Measurements from ENCODE around the gene TNF.

Gene TNF

DNA sequence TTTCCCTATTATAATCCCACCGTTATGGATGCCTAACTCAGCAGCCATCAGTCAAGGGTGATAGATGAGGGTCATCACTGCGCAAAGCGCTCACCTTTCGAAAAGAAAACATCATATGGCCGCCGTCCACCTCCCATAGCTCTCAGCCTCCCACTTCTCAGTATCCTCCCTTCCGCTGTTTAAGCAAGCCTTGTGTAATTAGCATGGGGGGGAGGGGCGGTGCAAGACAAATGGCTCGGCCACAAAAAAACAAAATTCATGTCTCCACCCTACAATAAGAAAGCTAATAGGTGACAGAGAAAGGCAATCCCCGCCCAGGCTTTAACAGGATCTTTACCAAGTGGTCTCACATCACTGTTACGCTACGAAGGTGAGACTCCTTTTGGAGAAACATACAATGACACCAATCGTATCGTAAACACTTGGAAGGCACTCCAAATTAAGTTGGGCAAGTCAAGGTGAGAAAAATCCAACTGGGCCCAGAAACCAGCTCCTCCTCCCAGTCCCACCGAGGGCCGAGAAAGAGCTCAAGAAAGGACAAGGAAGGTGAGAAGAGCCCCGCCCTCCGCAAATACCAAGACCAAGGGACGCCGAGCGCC lies 34.2 kb upstream of the TNF start:
- DNase-seq (ENCODE audit: low read depth), result peak; percentile 89
- H3K4me3 ChIP-seq (ENCODE audit: low read depth, low read length), result peak overlapping the region; percentile 92
- TF ChIP-seq, protein P1, sequence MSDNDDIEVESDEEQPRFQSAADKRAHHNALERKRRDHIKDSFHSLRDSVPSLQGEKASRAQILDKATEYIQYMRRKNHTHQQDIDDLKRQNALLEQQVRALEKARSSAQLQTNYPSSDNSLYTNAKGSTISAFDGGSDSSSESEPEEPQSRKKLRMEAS (IDR thresholded peaks at IDR 0.05; ENCODE audit: low read depth, low read length), result no peak
- TF ChIP-seq, protein P2, sequence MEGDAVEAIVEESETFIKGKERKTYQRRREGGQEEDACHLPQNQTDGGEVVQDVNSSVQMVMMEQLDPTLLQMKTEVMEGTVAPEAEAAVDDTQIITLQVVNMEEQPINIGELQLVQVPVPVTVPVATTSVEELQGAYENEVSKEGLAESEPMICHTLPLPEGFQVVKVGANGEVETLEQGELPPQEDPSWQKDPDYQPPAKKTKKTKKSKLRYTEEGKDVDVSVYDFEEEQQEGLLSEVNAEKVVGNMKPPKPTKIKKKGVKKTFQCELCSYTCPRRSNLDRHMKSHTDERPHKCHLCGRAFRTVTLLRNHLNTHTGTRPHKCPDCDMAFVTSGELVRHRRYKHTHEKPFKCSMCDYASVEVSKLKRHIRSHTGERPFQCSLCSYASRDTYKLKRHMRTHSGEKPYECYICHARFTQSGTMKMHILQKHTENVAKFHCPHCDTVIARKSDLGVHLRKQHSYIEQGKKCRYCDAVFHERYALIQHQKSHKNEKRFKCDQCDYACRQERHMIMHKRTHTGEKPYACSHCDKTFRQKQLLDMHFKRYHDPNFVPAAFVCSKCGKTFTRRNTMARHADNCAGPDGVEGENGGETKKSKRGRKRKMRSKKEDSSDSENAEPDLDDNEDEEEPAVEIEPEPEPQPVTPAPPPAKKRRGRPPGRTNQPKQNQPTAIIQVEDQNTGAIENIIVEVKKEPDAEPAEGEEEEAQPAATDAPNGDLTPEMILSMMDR (IDR thresholded peaks at IDR 0.05; ENCODE audit: low read depth, low read length), result no peak
- no peak for TF ChIP-seq POLR2A (IDR thresholded peaks at IDR 0.05; ENCODE audit: extremely low read depth, insufficient read length)
- TF ChIP-seq MYC (IDR thresholded peaks at IDR 0.05; ENCODE audit: low read depth, low read length), result no peak

DNA sequence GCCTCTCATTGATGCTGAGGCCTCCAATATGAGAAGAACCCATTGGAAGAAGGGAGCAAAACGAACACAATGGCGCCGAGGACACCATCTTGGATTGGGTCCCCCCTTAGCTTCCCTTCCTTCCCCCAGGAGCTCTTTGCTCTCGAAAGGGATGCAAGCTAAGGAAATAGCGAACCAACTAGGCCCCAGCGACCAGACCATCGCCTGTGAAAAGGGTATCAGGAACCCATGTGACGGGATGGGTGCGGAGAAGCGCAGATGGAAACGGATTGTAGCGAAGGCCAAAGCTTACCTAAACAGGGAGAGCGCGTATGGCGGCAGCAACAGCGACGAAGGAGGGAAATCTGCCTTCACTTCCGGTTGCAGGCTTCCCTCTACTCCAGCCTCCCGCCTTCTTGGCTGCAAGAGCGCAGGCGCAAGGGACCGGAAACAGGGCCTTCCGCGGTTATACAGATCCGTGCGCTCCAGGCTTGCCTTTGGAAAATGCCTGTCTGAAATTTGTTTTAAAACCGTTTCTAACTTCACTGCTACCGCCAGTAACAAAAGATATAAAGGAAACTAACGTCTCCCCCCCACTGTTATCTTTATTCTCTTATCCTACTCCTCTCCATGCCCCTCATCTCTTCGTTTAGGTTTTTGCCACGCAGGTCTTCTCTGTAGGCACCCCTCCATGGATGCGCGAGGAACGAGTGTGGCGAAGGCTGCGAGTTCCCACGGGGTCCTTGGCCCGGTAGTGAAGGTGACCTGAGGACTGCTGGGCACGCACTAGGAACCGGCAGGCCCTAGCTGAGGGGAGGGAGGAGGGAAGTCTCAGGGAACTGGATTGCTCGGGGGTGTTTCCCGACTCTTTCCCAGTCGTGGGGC lies 33.5 kb upstream of the TNF start, which contains the start of gene DDX39B:
Gene DDX39B (minus strand): TSS at position 346 of the 864 bp plus-strand sequence. CDS start 1,471 bp downstream, outside the sequence.
- TF ChIP-seq POLR2A (IDR thresholded peaks at IDR 0.05; ENCODE audit: extremely low read depth, insufficient read length) (peak; percentile 89), MYC (IDR thresholded peaks at IDR 0.05; ENCODE audit: low read depth, low read length) (peak; percentile 89)
- TF ChIP-seq, protein P2 (IDR thresholded peaks at IDR 0.05; ENCODE audit: low read depth, low read length), result no peak
- TF ChIP-seq, protein P1 (IDR thresholded peaks at IDR 0.05; ENCODE audit: low read depth, low read length), result peak; percentile 52; the same call in 1 of the 2 replicates
- H3K4me3 ChIP-seq (ENCODE audit: low read depth, low read length), result peak within 1 kb of the TSS; percentile 92
- DNase-seq (ENCODE audit: low read depth), result peak; percentile 99

DNA sequence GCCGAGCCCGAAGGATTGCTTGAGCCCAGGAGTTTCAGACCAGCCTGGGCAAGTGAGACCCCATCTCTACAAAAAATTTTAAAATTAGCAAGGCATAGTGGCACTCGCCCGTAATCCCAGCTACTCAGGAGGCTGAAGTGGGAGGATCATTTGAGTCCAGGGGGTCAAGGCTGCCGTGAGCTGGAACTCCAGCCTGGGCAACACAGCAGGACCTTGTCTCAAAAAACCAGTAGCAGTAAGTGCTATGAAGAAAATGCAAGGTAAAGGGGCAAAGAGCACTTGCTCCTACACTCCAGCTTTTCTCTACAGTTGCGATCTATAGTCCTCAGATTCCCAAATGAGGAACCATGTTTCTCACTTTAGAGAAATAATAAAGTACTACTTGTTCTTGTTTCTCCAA lies 31.7 kb upstream of the TNF start:
- H3K4me3 ChIP-seq (ENCODE audit: low read depth, low read length), result peak overlapping the region; percentile 92
- no peak for TF ChIP-seq MYC (IDR thresholded peaks at IDR 0.05; ENCODE audit: low read depth, low read length)
- TF ChIP-seq POLR2A (IDR thresholded peaks at IDR 0.05; ENCODE audit: extremely low read depth, insufficient read length), result no peak
- TF ChIP-seq, protein P1 (IDR thresholded peaks at IDR 0.05; ENCODE audit: low read depth, low read length), result no peak
- TF ChIP-seq, protein P2 (IDR thresholded peaks at IDR 0.05; ENCODE audit: low read depth, low read length), result no peak
- DNase-seq (ENCODE audit: low read depth), result no peak

DNA sequence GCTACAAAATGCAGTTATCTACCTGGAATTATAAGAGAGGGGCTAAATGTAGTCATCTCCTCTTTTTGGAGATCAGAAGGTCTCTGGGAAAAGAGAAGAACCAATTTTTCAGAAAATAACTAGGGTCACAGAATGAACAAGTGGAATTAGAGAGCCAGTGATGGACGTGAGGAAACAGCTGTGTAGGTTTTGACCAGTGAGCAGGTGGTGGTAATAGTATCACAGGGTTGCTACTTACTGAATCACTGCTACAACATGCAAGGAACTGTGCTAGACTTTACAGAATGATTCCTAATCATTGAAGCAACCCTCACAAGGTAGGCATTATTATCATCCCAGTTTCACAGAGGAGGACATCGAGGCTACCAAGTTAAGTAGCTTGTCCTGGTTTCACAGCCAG lies 30.7 kb upstream of the TNF start:
- TF ChIP-seq, protein P2 (IDR thresholded peaks at IDR 0.05; ENCODE audit: low read depth, low read length), result no peak
- TF ChIP-seq, protein P1 (IDR thresholded peaks at IDR 0.05; ENCODE audit: low read depth, low read length), result no peak
- TF ChIP-seq POLR2A (IDR thresholded peaks at IDR 0.05; ENCODE audit: extremely low read depth, insufficient read length) (no peak), MYC (IDR thresholded peaks at IDR 0.05; ENCODE audit: low read depth, low read length) (no peak)
- H3K4me3 ChIP-seq (ENCODE audit: low read depth, low read length), result no peak overlapping the region
- DNase-seq (ENCODE audit: low read depth), result no peak

DNA sequence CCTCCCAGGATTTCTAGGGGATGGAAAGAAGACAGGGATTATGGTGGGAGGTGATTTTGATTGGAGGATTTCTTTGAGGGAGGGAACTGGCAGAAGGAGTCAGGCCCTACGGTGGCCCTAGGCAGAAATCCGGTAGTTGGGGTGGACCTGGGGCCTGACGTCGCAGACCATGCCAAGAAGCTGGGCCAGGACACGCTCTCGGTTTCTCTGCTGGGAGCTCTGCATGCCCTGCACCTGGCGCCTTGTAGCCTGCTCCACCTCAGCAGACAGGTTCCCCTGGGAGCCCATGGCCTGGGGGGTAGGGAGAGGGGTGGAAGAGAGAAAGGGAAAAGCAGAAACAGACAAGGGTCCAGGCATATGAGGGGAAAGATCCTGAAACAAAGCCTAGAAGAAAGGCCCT lies 30.1 kb upstream of the TNF start:
- TF ChIP-seq MYC (IDR thresholded peaks at IDR 0.05; ENCODE audit: low read depth, low read length) (no peak), POLR2A (IDR thresholded peaks at IDR 0.05; ENCODE audit: extremely low read depth, insufficient read length) (no peak)
- TF ChIP-seq, protein P2 (IDR thresholded peaks at IDR 0.05; ENCODE audit: low read depth, low read length), result no peak
- TF ChIP-seq, protein P1 (IDR thresholded peaks at IDR 0.05; ENCODE audit: low read depth, low read length), result no peak
- no peak for DNase-seq (ENCODE audit: low read depth)
- no peak overlapping the region for H3K4me3 ChIP-seq (ENCODE audit: low read depth, low read length)

All from NB4 (cell line).